ENCODE measurements around the gene CCDC91. TPM values are rescaled to one million over a fixed set of nuclear protein-coding genes. Genes with fewer than 3 reads are reported as not detected.

Gene CCDC91
- total RNA-seq, 1 donor from 2014 or later: 13.5 TPM

DNA sequence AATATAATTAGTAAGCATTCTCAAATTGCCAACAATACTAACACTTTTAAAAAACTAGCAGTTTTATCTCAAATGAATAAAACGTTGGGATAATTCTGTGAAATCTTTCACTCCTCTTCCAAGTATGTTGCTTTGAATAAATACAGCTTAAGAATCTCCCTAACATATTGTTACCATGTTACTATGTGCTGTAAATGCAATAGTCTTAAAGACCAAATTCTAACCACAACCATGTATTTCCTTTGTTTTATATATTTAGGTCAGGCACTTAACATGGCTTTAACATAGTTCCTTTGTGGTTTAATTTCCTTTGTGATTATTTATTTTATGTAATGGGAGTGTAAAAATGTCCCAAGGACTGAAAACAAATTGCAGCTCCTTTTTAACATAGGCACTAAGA is 33.9 kb upstream of the CCDC91 start:
- no peak overlapping the region for H3K4me3 ChIP-seq
- TF ChIP-seq, protein P1, sequence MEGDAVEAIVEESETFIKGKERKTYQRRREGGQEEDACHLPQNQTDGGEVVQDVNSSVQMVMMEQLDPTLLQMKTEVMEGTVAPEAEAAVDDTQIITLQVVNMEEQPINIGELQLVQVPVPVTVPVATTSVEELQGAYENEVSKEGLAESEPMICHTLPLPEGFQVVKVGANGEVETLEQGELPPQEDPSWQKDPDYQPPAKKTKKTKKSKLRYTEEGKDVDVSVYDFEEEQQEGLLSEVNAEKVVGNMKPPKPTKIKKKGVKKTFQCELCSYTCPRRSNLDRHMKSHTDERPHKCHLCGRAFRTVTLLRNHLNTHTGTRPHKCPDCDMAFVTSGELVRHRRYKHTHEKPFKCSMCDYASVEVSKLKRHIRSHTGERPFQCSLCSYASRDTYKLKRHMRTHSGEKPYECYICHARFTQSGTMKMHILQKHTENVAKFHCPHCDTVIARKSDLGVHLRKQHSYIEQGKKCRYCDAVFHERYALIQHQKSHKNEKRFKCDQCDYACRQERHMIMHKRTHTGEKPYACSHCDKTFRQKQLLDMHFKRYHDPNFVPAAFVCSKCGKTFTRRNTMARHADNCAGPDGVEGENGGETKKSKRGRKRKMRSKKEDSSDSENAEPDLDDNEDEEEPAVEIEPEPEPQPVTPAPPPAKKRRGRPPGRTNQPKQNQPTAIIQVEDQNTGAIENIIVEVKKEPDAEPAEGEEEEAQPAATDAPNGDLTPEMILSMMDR (IDR thresholded peaks at IDR 0.05): no peak
- no peak for DNase-seq (ENCODE audit: low spot score in 2 of 2)
- H3K4me1 ChIP-seq: no peaks in the 10 kb centered on the region
- intact Hi-C loops (cut with DNase I): no loop called here
- H3K27me3 ChIP-seq: no peaks in the 10 kb centered on the region
- no peaks in the 10 kb centered on the region for H3K36me3 ChIP-seq
- H3K9me3 ChIP-seq: no peaks in the 10 kb centered on the region
- no peak overlapping the region for H3K27ac ChIP-seq

- TF ChIP-seq, protein P1 (IDR thresholded peaks at IDR 0.05): no peak
- Histone ChIP-seq H3K36me3 (no peaks in the 10 kb centered on the region), H3K4me3 (no peak overlapping the region), H3K4me1 (no peaks in the 10 kb centered on the region), H3K27me3 (no peaks in the 10 kb centered on the region), H3K9me3 (no peaks in the 10 kb centered on the region), H3K27ac (no peak overlapping the region)
- intact Hi-C loops (cut with DNase I): no loop called here
- DNase-seq (ENCODE audit: low spot score in 2 of 2): no peak
These were observed 33.5 kb upstream of the CCDC91 start for GRCh38 chr12:28156804-28157203.

DNA sequence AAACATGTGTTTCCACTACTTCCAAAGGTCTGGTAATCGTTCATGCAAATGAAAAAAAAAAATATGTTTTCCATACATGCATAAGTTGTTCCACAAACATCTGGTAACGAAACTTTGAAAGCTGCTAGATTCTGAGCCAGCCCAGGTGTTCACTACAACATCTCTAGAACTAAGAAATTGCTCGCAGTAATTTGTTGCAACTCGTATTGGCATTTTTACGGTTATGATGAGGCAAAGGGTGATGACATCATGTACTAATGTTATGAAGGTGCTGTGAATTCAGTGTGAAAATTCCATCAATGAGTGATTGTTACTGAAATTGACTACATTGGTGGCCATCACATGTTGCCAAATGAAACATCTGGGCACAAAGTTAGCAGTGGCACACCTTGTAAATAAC is 31.9 kb upstream of the CCDC91 start:
- TF ChIP-seq, protein P1 (IDR thresholded peaks at IDR 0.05): no peak
- DNase-seq (ENCODE audit: low spot score in 2 of 2): no peak

DNA sequence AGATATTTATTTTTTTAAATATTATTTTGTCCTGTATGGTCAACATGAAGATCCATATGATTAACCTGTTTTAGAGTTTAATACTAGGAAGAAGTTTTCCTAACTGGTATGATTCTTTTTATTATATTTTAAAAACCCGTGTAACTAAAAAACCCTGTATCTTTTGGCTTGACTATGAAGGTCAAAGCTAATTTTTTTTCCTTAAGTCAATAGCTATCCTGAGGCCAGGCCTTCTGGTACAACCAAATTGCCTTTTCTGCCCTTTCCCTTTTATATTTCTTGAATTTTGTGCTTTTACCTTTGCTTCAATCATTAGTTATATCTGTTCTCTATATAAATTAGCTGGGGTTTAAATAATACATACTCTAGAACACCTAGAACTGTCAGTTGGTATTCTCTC is 30.6 kb upstream of the CCDC91 start:
- no peak for DNase-seq (ENCODE audit: low spot score in 2 of 2)
- TF ChIP-seq, protein P1 (IDR thresholded peaks at IDR 0.05): no peak
- no peaks in the 10 kb centered on the region for H3K36me3 ChIP-seq
- no peaks in the 10 kb centered on the region for H3K27me3 ChIP-seq
- no peaks in the 10 kb centered on the region for H3K9me3 ChIP-seq
- no peak overlapping the region for H3K4me3 ChIP-seq
- no peak overlapping the region for H3K27ac ChIP-seq
- H3K4me1 ChIP-seq: no peaks in the 10 kb centered on the region
- intact Hi-C loops (cut with DNase I): no loop called here

More for the DNA sequence above, 31.9 kb upstream of the CCDC91 start:
- Histone ChIP-seq H3K9me3 (no peaks in the 10 kb centered on the region), H3K4me1 (no peaks in the 10 kb centered on the region), H3K36me3 (no peaks in the 10 kb centered on the region), H3K4me3 (no peak overlapping the region), H3K27ac (no peak overlapping the region), H3K27me3 (no peaks in the 10 kb centered on the region)
- intact Hi-C loops (cut with DNase I): no loop called here

GRCh38 chr12:28161697-28162096 is 28.6 kb upstream of the CCDC91 start:
- H3K4me3 ChIP-seq: no peak overlapping the region
- intact Hi-C loops (cut with DNase I): no loop called here
- H3K36me3 ChIP-seq: no peaks in the 10 kb centered on the region
- no peaks in the 10 kb centered on the region for H3K4me1 ChIP-seq
- no peak overlapping the region for H3K27ac ChIP-seq
- TF ChIP-seq, protein P1 (IDR thresholded peaks at IDR 0.05): no peak
- no peak for DNase-seq (ENCODE audit: low spot score in 2 of 2)
- H3K9me3 ChIP-seq: no peaks in the 10 kb centered on the region
- no peaks in the 10 kb centered on the region for H3K27me3 ChIP-seq

DNA sequence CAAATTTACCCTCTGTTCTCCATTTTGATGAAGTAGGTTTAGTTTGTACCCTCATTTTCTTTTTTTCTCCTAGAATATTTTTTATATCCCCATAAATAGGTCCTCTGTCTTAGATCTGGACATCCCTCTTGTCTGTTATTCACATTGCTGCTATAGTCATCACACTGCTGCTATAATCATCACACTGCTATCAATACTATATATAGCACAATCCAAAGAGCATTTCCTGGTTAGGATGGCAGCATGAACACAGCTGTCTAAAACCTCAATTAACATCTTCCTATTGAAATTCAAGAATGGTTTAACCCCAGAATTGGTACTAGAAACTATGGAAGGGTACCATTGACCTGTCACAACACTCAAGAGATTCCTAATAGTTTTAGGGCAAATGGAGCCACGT is 27.6 kb upstream of the CCDC91 start:
- Histone ChIP-seq H3K4me3 (no peak overlapping the region), H3K27me3 (no peaks in the 10 kb centered on the region), H3K27ac (no peak overlapping the region), H3K4me1 (no peaks in the 10 kb centered on the region), H3K9me3 (no peaks in the 10 kb centered on the region), H3K36me3 (no peaks in the 10 kb centered on the region)
- TF ChIP-seq, protein P1 (IDR thresholded peaks at IDR 0.05): no peak
- intact Hi-C loops (cut with DNase I): no loop called here
- no peak for DNase-seq (ENCODE audit: low spot score in 2 of 2)
